Psoas muscle (tissue), 8 donors: ENCODE data around the gene MYO5B. TPM values are rescaled to one million over a fixed set of nuclear protein-coding genes. Genes with fewer than 3 reads are reported as not detected.
"Not testable (repeated sequence)": the region's sequence is repeated elsewhere in the genome, so short reads cannot be mapped to it uniquely, and the experiment has no call there.

ENCODE experiments used
- ATAC-seq, 4 donors: fragments of 200-7000 bp; cut with Tn5 transposase; one replicate each; pipeline ENCODE4 v1.9.1; 2020; ENCODE audit warnings: moderate library complexity in 3 of 4, mild to moderate bottlenecking in 2 of 4
- DNase-seq, 2 donors: peaks; one replicate each; pipeline ENCODE4 v3.0.0-alpha.2; 2020
- H3K27ac ChIP-seq: fragments of 200-600 bp; one replicate; pipeline ENCODE4 v1.8.0; 2022
- H3K27me3 ChIP-seq, 3 donors: fragments of 200-600 bp in 1 of 3; one replicate each; pipeline versions ENCODE4 v1.6.1 to v1.8.0; 2013 to 2022; ENCODE audit warnings: low read length in 2 of 3, mild to moderate bottlenecking in 2 of 3, moderate library complexity in 1 of 3; ENCODE audit not compliant: insufficient read depth in 3 of 3
- H3K36me3 ChIP-seq, 2 donors: fragments of 200-600 bp in 1 of 2; one replicate each; pipeline versions ENCODE4 v1.6.1 to v1.8.0; 2013 to 2022; ENCODE audit warnings: low read depth in 1 of 2, mild to moderate bottlenecking in 1 of 2, moderate library complexity in 1 of 2; ENCODE audit not compliant: insufficient read depth in 1 of 2
- H3K4me1 ChIP-seq: fragments of 200-600 bp; one replicate; pipeline ENCODE4 v1.8.0; 2022
- H3K4me3 ChIP-seq: fragments of 200-600 bp; one replicate; pipeline ENCODE4 v1.8.0; 2022; ENCODE audit warnings: mild to moderate bottlenecking
- H3K9me3 ChIP-seq: fragments of 200-600 bp; one replicate; pipeline ENCODE4 v1.8.0; 2022
- WGBS, 3 donors: extraction: QIAGEN DNeasy Blood & Tissue Kit; methylation state at CpG; one replicate each; pipeline versions ENCODE4 v1.1.6 to v1.1.7; 2013; 5-methylcytosine and 5-hydroxymethylcytosine counted together
- intact Hi-C, 2 donors: fragments of 100-400 bp; cut with DNase I; formaldehyde crosslinking; loops; one replicate each; pipeline versions ENCODE4 v1.11.0 to v1.14.2; 2022
- polyA plus RNA-seq, 3 donors: library from polyadenylated mRNA; stranded (reverse); fragments of 200-250 nt; gene quantifications; one replicate each; pipeline ENCODE4 v1.2.3, GENCODE V29; 2013
- total RNA-seq, 4 donors: library from RNA; stranded (reverse); fragmentation: NEBNext Ultra II Directional in 2 of 4; extraction: Animal tissue kit (Norgen Biotek cat#: 25700) in 2 of 4; gene quantifications; one replicate each; pipeline versions ENCODE4 v1.2.1 to v1.2.4, GENCODE V29; 2021 to 2023
- TF ChIP-seq, protein P1 (sequence below): fragments of 200-600 bp; IDR thresholded peaks from one replicate; pipeline ENCODE4 v1.8.0; 2022; ENCODE audit warnings: antibody characterized with exemption
- donor health status: healthy with polysubstance abuse.
- donor health status: DM: no; HTN: no; CAD: no; lungs with moderate emphysema.
- donor health status: Bipolar disorder and iron deficiency.
- donor health status: healthy.
- donor health status: DM: yes; HTN: yes; CAD: no.
- donor health status: DM: no; HTN: no; CAD: no.
- donor health status: DM: no; HTN: no; CAD: no.
- donor health status: DM: yes; HTN: yes; CAD: no.

Gene MYO5B
- total and polyA plus RNA-seq, 7 donors: 0.10 to 1.2 (median 0.44) TPM

DNA sequence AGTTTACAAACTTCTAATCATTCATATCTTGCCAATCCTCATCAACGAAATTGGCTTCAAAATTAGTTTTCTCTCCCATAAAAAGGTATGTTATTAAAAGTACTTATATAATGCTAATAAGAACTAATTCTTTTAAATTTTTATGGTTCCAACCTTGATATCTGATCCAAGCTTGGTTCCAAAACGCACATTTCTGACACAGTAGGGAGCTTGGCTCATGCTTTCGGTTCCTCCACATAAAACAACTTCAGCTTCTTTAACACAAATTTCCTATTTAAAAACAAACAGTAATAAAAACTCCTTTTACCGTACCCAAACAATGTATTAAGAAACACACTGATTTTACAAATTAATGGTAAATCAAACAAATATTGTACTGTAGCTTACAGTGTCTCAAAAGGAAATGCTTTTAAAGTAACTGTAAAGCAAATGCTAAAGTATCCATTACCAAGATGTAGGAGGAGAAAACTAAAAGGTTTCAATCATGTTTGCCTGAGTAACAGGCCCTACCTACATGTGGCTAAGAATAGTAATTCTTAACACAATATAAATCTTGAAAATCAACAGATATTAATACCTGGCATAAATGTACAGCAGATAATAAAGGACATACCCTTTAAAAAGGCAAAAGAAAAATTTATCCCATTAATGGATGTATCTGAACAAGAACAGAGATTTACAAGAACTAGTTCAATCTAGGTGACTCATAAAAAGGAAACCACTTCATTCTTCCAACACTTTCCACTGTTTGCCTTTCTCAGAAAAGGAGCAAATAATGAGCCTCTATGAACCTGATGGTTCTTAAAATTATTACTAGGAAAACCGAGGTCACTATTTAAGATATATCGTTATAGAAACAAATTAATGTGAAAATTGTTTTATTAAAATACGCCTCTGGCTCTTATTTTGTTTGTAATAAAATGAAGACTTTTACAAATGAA lies 399.1 kb downstream of the MYO5B start:
- Histone ChIP-seq H3K4me1 (no peaks in the 10 kb centered on the region), H3K27me3 (no peaks in the 10 kb centered on the region), H3K27ac (no peak overlapping the region), H3K4me3 (no peak overlapping the region), H3K9me3 (no peaks in the 10 kb centered on the region), H3K36me3 (peaks cover 3 to 74% of the 10 kb centered on the region in 2 donors)
- DNase-seq: no peak
- ATAC-seq: no peak
- TF ChIP-seq, protein P1, sequence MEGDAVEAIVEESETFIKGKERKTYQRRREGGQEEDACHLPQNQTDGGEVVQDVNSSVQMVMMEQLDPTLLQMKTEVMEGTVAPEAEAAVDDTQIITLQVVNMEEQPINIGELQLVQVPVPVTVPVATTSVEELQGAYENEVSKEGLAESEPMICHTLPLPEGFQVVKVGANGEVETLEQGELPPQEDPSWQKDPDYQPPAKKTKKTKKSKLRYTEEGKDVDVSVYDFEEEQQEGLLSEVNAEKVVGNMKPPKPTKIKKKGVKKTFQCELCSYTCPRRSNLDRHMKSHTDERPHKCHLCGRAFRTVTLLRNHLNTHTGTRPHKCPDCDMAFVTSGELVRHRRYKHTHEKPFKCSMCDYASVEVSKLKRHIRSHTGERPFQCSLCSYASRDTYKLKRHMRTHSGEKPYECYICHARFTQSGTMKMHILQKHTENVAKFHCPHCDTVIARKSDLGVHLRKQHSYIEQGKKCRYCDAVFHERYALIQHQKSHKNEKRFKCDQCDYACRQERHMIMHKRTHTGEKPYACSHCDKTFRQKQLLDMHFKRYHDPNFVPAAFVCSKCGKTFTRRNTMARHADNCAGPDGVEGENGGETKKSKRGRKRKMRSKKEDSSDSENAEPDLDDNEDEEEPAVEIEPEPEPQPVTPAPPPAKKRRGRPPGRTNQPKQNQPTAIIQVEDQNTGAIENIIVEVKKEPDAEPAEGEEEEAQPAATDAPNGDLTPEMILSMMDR: no peak
- WGBS, 3 donors: 89 to 94% (median 93%) methylated on average over 7 of the region's 7 CpGs
- intact Hi-C loops: no loop called here

DNA sequence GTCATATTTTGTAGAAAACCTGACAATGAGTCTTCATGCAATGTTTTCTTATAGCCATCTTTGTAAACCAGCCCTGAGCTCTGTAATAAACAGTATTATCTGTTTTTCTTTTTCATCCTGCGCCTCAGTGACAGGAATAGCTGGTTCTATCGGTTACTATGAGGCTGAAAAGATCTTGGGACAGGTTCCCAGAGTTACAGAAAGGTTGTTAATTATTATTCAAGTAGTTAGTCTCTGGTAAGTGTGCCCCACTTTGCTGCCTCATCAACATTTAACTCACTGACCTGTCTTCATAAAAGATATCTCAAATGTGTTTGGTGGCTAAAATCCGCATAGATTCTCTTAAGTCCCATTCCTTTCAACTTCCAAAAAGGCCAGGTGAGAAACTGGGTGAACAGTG lies 400.2 kb downstream of the MYO5B start:
- Histone ChIP-seq H3K4me1 (no peaks in the 10 kb centered on the region), H3K27me3 (no peaks in the 10 kb centered on the region), H3K4me3 (no peak overlapping the region), H3K27ac (no peak overlapping the region), H3K36me3 (peaks cover 5 to 86% of the 10 kb centered on the region in 2 donors), H3K9me3 (no peaks in the 10 kb centered on the region)
- DNase-seq (no peak), ATAC-seq (no peak)
- 93 to 96% (median 94%) methylated on average over 3 of the region's 3 CpGs for WGBS, 3 donors
- intact Hi-C loops: no loop called here
- TF ChIP-seq, protein P1: no peak

DNA sequence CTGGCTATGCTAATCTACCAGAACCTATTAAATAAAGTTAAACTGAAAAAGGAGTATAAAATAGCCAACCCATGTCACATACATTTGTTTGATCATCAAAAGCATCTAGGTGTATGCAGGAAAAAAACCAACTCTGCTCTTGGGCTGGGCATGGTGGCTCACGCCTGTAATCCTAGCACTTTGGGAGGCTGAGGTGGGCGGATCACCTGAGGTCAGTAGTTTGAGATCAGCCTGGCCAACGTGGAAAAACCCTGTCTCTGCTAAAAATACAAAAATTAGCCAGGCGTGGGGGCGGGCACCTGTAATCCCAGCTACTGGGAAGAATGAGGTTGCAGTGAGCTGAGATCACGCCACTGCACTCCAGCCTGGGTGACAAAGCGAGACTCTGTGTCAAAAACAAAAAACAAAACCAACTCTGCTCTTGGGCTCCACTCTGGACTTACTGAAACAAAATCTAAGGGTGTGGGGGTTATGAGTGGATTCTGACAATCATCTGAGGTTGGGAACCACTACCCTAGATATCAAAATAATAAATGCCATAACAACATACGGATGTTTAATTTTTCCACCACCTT lies 405.3 kb downstream of the MYO5B start:
- ATAC-seq, DNase-seq, H3K4me3 ChIP-seq, H3K27ac ChIP-seq, H3K27me3 ChIP-seq, intact Hi-C loops, H3K4me1 ChIP-seq, H3K9me3 ChIP-seq: not testable (repeated sequence)
- 89 to 90% (median 90%) methylated on average over 8 of the region's 8 CpGs for WGBS, 3 donors
- H3K36me3 ChIP-seq: peaks cover 10 to 96% of the 10 kb centered on the region in 2 donors

DNA sequence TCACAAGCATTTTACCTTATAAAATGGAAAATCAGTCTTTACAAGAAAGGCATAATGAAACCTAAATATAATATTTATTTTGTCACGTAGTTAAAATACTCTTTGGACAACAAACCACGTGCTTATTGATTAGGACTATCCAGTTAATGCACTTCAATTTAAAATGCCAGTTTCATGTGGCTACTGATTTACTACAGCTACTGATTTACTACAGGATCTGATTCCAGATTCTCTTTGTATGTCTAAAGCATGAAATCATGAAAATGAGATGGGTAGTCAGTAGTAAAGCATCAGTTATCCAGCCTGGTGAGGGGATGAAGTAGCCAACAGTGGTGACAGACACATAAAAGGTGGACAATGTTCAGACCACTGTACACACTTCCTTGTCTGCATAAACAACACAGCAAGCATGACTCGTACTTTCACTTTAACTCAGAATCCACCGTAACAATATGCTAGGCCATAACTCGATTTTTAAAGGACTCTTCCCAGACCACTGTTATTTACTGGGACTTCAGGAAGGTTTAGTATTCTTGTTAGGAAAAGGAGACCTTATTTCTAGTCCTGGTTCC lies 406.5 kb downstream of the MYO5B start:
- Histone ChIP-seq H3K4me3 (no peak overlapping the region), H3K4me1 (no peaks in the 10 kb centered on the region), H3K27ac (no peak overlapping the region), H3K9me3 (no peaks in the 10 kb centered on the region), H3K36me3 (peaks cover 10 to 96% of the 10 kb centered on the region in 2 donors), H3K27me3 (no peaks in the 10 kb centered on the region)
- TF ChIP-seq, protein P1: no peak
- DNase-seq (no peak), ATAC-seq (no peak)
- intact Hi-C loops: no loop called here
- WGBS, 3 donors: 50 to 68% (median 50%) methylated on average over 5 of the region's 5 CpGs
